ENCODE measurements around the gene SGPL1.
A peak's percentile ranks its signal among the peaks of the same experiment; 100 is the strongest.
"Not testable (repeated sequence)": the region's sequence is repeated elsewhere in the genome, so short reads cannot be mapped to it uniquely, and the experiment has no call there.

The SGPL1 gene, protein sequence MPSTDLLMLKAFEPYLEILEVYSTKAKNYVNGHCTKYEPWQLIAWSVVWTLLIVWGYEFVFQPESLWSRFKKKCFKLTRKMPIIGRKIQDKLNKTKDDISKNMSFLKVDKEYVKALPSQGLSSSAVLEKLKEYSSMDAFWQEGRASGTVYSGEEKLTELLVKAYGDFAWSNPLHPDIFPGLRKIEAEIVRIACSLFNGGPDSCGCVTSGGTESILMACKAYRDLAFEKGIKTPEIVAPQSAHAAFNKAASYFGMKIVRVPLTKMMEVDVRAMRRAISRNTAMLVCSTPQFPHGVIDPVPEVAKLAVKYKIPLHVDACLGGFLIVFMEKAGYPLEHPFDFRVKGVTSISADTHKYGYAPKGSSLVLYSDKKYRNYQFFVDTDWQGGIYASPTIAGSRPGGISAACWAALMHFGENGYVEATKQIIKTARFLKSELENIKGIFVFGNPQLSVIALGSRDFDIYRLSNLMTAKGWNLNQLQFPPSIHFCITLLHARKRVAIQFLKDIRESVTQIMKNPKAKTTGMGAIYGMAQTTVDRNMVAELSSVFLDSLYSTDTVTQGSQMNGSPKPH

DNA sequence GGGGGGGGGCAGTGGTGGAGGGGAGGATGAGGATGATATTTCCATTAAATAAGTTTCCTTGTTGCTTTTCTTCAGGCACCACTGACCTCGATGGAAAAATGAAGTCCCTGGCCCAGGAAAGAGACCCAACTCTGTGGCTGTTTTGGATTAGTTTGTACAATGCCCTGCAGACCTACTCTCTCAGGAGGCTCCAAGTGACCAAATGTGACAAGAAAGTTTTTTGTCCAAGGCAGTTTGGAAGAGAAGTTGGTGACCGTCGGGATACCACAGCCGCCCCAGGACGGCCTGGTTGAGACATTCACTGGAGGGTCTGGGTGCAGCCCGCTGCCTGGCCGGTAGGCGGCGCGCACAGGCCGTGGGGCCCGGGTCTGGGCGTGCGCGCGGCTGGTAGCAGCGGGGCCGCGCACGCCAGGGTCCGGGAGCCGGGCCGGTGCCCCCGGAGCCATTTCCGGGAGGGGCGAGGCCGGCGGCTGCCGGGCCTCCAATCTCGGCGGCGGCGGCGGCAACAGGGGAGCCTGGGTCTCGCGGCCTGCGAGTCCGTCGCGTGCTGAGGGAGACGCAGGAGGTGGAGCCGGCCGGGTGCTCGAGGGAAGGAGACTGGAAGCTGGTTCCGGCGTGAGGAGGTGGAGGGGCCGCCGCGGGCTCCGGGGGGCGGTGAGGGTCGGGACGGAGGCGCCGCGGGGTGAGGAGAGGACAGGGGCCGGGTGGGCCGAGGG lies at the start of gene SGPL1:
SGPL1 (plus strand) TSS at position 445 of the 716 bp plus-strand sequence. CDS start 906 bp downstream, outside the sequence.
- peak within 1 kb of the TSS; percentile 48 to 84 (median 73) for H3K4me3 ChIP-seq
- H3K27ac ChIP-seq = peak within 1 kb of the TSS; percentile 84 to 98 (median 94)

DNA sequence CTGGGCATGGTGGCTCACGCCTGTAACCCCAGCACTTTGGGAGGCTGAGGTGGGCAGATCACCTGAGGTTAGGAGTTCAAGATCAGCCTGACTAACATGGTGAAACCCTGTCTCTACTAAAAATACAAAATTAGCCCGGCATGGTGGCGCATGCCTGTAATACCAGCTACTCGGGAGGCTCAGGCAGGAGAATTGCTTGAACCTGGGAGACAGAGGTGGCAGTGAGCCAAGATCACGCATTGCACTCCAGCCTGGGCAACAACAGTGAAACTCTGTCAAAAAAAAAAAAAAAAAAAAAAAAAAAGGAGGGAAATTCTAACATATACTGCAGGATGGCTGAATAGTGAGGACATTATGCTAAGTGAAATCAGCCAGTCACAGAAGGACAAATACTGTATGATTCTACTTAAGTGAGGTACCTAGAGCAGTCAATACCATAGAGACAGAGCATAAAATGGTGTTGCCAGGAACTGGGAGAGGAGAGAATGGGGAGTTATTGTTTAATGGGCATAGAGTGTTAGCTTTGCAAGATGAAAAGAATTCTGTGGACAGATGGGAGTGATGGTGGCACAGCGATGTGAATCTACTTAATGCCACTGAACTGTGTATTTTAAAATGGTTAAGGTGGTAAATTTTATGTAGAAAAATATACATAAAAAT lies 47.6 kb upstream of the SGPL1 start:
- not testable (repeated sequence) for H3K4me3 ChIP-seq, H3K27ac ChIP-seq

DNA sequence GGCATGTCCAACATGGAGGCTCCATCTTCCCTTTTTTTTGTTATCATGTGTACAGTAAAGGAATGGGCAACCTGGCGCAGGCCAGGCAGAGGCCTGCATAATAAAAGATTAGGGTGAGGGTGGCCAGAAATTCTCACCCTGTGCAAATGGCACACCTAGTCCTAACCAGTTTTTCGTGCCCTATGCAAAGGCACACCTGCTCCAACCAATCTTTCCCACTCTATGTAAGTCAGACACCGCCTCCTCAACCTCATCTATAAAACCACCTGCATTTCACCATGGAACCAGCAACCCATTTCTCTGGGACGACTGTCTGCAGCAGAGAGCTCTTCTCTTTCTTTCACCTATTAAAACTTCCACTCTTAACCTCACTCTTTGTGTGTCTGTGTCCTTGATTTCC lies 46.6 kb upstream of the SGPL1 start:
- Histone ChIP-seq H3K4me3 (no peak overlapping the region), H3K27ac (no peak overlapping the region)

DNA sequence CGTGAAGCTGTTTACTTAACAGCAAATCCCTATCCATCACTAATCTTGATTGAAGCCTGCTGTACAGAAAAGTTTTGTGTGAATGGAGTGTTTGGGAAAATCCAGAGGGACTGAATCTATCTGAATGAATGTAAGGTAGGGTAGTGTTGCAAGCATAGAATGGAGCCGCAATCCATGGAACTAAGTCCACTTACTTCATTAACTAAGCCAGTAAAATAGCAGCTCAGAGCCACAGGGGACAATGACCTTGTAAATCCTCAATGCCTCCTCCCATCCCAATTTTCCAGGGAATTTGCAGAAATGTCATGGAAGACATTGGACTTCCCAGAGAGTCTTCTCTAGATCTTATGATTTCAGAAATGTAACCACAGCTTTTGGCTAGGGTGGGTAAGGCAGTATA lies 45.7 kb upstream of the SGPL1 start:
- Histone ChIP-seq H3K4me3 (no peak overlapping the region), H3K27ac (no peak overlapping the region)

GRCh38 chr10:70770516-70770915 lies 45.2 kb upstream of the SGPL1 start:
- not testable (repeated sequence) for H3K27ac ChIP-seq, H3K4me3 ChIP-seq

GRCh38 chr10:70771311-70772194 lies 44.2 kb upstream of the SGPL1 start:
- H3K27ac ChIP-seq = no peak overlapping the region
- H3K4me3 ChIP-seq = no peak overlapping the region

DNA sequence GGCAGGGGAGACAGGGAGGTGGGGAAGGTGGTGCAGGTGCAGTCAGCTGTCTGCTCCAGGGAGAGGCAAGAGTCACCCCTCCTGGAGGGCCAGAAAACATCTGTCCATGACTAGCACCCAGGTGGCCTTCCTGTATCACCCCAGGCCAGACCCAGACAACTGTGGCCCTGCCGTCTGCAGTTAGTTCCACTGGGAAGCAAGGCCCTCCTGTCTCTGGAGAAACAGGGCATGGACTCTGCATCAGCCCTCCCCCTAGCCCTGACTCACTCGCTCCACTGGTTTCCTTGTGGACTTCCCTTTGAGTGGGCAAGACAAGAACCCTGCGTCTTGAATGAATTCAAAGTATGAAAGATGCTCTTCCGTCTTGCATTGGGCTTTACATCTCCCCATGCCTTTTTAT lies 43.1 kb upstream of the SGPL1 start:
- Histone ChIP-seq H3K27ac (no peak overlapping the region), H3K4me3 (no peak overlapping the region)

DNA sequence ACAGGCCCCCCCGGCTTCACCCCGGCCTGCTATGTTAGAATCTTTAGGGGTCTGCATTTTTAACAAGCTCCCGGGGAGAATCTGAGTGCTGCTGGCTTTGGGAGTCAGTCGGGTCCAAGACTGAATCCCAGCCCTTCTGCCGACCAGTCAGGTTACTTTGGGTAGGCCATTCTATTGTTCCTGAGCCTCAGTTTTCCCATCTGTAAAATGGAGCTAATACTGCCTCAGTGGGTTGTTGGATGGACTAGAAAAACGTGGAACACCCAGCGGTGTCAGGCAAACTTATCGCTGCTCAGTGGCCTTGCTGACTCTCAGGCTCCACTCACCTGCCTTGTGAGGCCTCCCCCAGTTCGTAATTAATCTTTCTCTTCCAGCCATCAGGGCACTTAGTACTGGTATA lies 42.3 kb upstream of the SGPL1 start:
- no peak overlapping the region for H3K4me3 ChIP-seq
- H3K27ac ChIP-seq = no peak overlapping the region

GRCh38 chr10:70773965-70774809 lies 41.6 kb upstream of the SGPL1 start:
- Histone ChIP-seq H3K27ac (no peak overlapping the region), H3K4me3 (no peak overlapping the region)

DNA sequence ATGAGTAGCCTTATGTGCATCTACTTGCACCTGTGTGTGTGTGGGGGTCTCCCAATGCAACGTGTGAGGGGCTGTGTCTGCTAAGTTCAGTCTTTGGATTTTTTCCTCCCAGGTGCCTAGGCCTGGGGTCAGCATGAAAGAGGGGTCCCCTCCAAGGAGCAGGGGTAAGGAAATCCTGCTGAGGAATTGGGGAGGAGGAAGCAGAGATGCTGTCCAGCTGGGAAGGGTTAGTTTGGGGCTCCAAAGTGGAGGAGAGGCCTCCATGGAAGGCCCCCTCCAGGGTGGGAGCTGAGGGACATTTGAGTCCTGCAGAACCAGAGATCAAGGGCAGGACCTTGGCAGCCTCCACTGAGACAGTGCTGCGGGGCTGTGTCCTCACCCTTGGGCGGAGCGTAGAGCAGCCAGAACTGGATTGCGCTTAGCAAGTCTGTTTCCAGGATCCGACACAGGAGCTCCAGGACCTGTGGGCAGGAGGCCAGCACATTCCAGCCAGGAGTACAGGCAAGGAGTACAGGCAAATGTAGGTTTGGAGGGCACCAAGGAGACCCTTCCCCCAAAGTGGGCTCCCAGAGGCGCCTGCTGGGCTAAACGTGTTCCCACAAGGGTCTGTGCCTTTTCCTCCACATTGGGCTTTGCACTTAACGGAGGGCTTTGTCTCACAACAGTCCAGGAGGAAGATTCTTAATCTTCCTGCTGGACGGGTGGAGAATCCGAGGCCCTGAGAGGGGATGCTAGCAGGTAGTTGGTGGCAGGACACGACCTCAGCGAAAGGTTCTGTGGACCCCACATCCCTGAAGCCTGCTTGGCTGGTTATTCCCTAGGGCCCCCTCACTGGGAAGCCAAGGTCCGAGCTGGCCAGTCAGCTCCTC lies 40.7 kb upstream of the SGPL1 start:
- H3K4me3 ChIP-seq = no peak overlapping the region
- no peak overlapping the region for H3K27ac ChIP-seq

- no peak overlapping the region for H3K4me3 ChIP-seq
- H3K27ac ChIP-seq = no peak overlapping the region
These were observed 39.9 kb upstream of the SGPL1 start for GRCh38 chr10:70775679-70776454.

- Histone ChIP-seq H3K27ac (no peak overlapping the region), H3K4me3 (no peak overlapping the region)
These were observed 39.2 kb upstream of the SGPL1 start for GRCh38 chr10:70776455-70777005.

- Histone ChIP-seq H3K4me3 (no peak overlapping the region), H3K27ac (no peak overlapping the region)
These were observed 38.5 kb upstream of the SGPL1 start for GRCh38 chr10:70777063-70777875.

GRCh38 chr10:70778267-70778924 lies 37.4 kb upstream of the SGPL1 start:
- peak overlapping the region in 1 of 21 experiments; percentile 35 for H3K27ac ChIP-seq
- H3K4me3 ChIP-seq = no peak overlapping the region

DNA sequence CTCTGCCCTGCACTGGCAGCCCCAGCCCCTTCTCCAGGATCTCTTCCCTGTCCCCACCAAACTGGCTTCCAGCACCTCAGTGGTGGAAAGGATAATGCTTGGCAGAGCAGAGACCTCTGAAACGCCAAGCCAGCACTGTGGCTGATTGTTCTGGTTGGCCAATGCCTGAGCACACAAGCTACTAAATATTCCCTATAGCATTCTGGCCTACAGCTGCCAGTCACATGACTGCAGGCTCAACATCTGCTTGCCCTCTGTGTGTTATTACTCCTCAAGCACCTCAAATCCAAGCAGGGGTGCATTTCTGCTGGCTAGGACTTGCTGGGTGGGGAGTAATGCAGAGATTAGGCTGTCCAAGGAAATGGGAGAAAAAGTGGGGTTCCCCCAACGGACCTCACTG lies 36.7 kb upstream of the SGPL1 start:
- Histone ChIP-seq H3K27ac (peak overlapping the region in 3 of 21 experiments; percentile 1 to 38 (median 35)), H3K4me3 (no peak overlapping the region)

All from skin epidermis (tissue), 12 donors.